IMR-90 (cell line): ENCODE measurements around the gene U2SURP. TPM values are rescaled to one million over a fixed set of nuclear protein-coding genes. Genes with fewer than 3 reads are reported as not detected.

ENCODE experiments used
- ATAC-seq: fragments of 200-7000 bp; cut with Tn5 transposase; 2 replicates; pipeline ENCODE4 v1.9.1; 2020; ENCODE audit warnings: low read depth, mild to moderate bottlenecking, moderate library complexity
- BruUV-seq: library from RNA; stranded (reverse); fragments of 400-500 nt; replicated peaks from 2 replicates; lab custom pipeline; 2021; lab: Mats Ljungman, UMichigan
- CTCF ChIA-PET: fragments of 300-600 bp; formaldehyde crosslinking; extraction: SDS; loops from one replicate; lab custom pipeline; 2021; ENCODE audit warnings: antibody characterized with exemption; lab: Yijun Ruan, JAX
- POLR2A ChIA-PET: fragments of 300-600 bp; sonication (Branson Sonifier 250); formaldehyde crosslinking; loops from one replicate; lab custom pipeline; 2022; ENCODE audit warnings: antibody characterized with exemption; ENCODE audit not compliant: unreplicated experiment; lab: Charles Lee
- DNase-seq: peaks from one replicate; pipeline ENCODE4 v3.0.0; 2013
- H2AFZ ChIP-seq: replicated peaks from 2 replicates; pipeline ENCODE3; 2013; ENCODE audit warnings: low read length, mild to moderate bottlenecking; ENCODE audit not compliant: poor library complexity
- H2AK5ac ChIP-seq: 2 replicates; pipeline ENCODE4 v1.6.1; 2013; ENCODE audit warnings: low read depth, low read length, inconsistent platforms
- H2AK9ac ChIP-seq: replicated peaks from 2 replicates; pipeline ENCODE3; 2013; ENCODE audit warnings: mild to moderate bottlenecking, low read depth, low read length, moderate library complexity; ENCODE audit not compliant: poor library complexity
- H2BK120ac ChIP-seq: 2 replicates; pipeline ENCODE4 v1.6.1; 2013; ENCODE audit warnings: low read depth, low read length, inconsistent platforms
- H2BK15ac ChIP-seq: 3 replicates; pipeline ENCODE4 v1.6.1; 2013; ENCODE audit warnings: low read depth, low read length, inconsistent platforms
- H2BK20ac ChIP-seq: 2 replicates; pipeline ENCODE4 v1.6.1; 2013; ENCODE audit warnings: low read depth, mild to moderate bottlenecking, inconsistent platforms, low read length, moderate library complexity
- H2BK5ac ChIP-seq: 2 replicates; pipeline ENCODE4 v1.6.1; 2013; ENCODE audit warnings: mild to moderate bottlenecking, low read depth, low read length, inconsistent platforms; ENCODE audit not compliant: poor library complexity, severe bottlenecking
- H3K14ac ChIP-seq: replicated peaks from 2 replicates; pipeline ENCODE4 v1.6.1; 2013; ENCODE audit warnings: low read depth, low read length, inconsistent platforms
- H3K18ac ChIP-seq: 2 replicates; pipeline ENCODE4 v1.6.1; 2013; ENCODE audit warnings: low read depth, low read length, control low read depth
- H3K23ac ChIP-seq: 2 replicates; pipeline ENCODE4 v1.6.1; 2013; ENCODE audit warnings: low read depth, low read length, inconsistent platforms
- H3K27ac ChIP-seq: 2 replicates; pipeline ENCODE4 v1.5.1; 2013; ENCODE audit warnings: mild to moderate bottlenecking, control low read depth, low read length; ENCODE audit not compliant: insufficient read depth
- H3K27me3 ChIP-seq: 2 replicates; pipeline ENCODE4 v1.6.1; 2013; ENCODE audit warnings: low read length; ENCODE audit not compliant: control insufficient read depth, insufficient read depth
- H3K36me3 ChIP-seq: 2 replicates; pipeline ENCODE4 v1.6.1; 2013; ENCODE audit warnings: low read length, mixed read lengths; ENCODE audit not compliant: control insufficient read depth, insufficient read depth
- H3K4ac ChIP-seq: 2 replicates; pipeline ENCODE4 v1.6.1; 2013; ENCODE audit warnings: low read depth, low read length, inconsistent platforms
- H3K4me1 ChIP-seq: 2 replicates; pipeline ENCODE4 v1.6.1; 2013; ENCODE audit warnings: low read length, mixed read lengths; ENCODE audit not compliant: control insufficient read depth, insufficient read depth
- H3K4me2 ChIP-seq: 2 replicates; pipeline ENCODE4 v1.6.1; 2013; ENCODE audit warnings: low read depth, mild to moderate bottlenecking, control low read depth, low read length, moderate library complexity
- H3K4me3 ChIP-seq: 2 replicates; pipeline ENCODE4 v1.5.1; 2013; ENCODE audit warnings: low read depth, mild to moderate bottlenecking, control low read depth, low read length, moderate library complexity; ENCODE audit not compliant: insufficient read depth
- H3K56ac ChIP-seq: 2 replicates; pipeline ENCODE4 v1.6.1; 2013; ENCODE audit warnings: low read length, inconsistent platforms; ENCODE audit not compliant: insufficient read depth; ENCODE audit errors: extremely low read depth
- H3K79me1 ChIP-seq, 2 experiments: 2 replicates each; pipeline ENCODE4 v1.6.1; 2013; ENCODE audit warnings: low read length in 2 of 2, inconsistent platforms in 1 of 2, low read depth in 1 of 2
- H3K9ac ChIP-seq: 2 replicates; pipeline ENCODE4 v1.6.1; 2013; ENCODE audit warnings: low read depth, low read length, control low read depth
- H3K9me1 ChIP-seq: 2 replicates; pipeline ENCODE4 v1.6.1; 2013; ENCODE audit warnings: low read length, inconsistent platforms; ENCODE audit not compliant: insufficient read depth
- H3K9me3 ChIP-seq: 2 replicates; pipeline ENCODE4 v1.6.1; 2013; ENCODE audit warnings: low read length; ENCODE audit not compliant: control insufficient read depth, insufficient read depth
- H4K20me1 ChIP-seq: 2 replicates; pipeline ENCODE4 v1.6.1; 2013; ENCODE audit warnings: low read length, inconsistent platforms; ENCODE audit not compliant: insufficient read depth
- H4K5ac ChIP-seq: 2 replicates; pipeline ENCODE4 v1.6.1; 2013; ENCODE audit warnings: mild to moderate bottlenecking, low read depth, low read length, control low read depth
- H4K8ac ChIP-seq, 2 experiments: 2 replicates each; pipeline ENCODE4 v1.6.1; 2013; ENCODE audit warnings: low read depth in 2 of 2, low read length in 2 of 2, control low read depth in 1 of 2, inconsistent platforms in 1 of 2
- H4K91ac ChIP-seq: 2 replicates; pipeline ENCODE4 v1.6.1; 2013; ENCODE audit warnings: low read depth, low read length, inconsistent platforms; ENCODE audit not compliant: insufficient read depth
- CTCF ChIP-seq: conservative IDR thresholded peaks from 2 replicates; pipeline ENCODE4 v1.5.1; 2012; ENCODE audit warnings: mild to moderate bottlenecking, low read depth, low read length, improper control_type of control experiment
- POLR2A ChIP-seq: IDR thresholded peaks from 2 replicates; pipeline ENCODE4 v1.6.1; 2012; ENCODE audit warnings: mild to moderate bottlenecking, low read depth, low read length
- WGBS, 2 experiments: methylation state at CpG; one replicate each; pipeline versions ENCODE4 v1.1.5 to v1.1.7; 2013; ENCODE audit warnings: missing lambda C conversion rate in 2 of 2; ENCODE audit not compliant: insufficient read length in 1 of 2; ENCODE audit errors: extremely low coverage in 2 of 2; 5-methylcytosine and 5-hydroxymethylcytosine counted together
- dilution Hi-C: fragments of 300-500 bp; cut with HindIII; formaldehyde crosslinking; loops from one replicate; pipeline ENCODE4 v1.14.3; 2018; ENCODE audit warnings: low sequenced_read_pairs; ENCODE audit not compliant: unreplicated experiment
- in situ Hi-C: fragments of 300-500 bp; cut with MboI; formaldehyde crosslinking; loops from 3 replicates; pipeline ENCODE4 v1.14.3; 2019; ENCODE audit warnings: low sequenced_read_pairs, inconsistent platforms, mixed read lengths
- intact Hi-C: fragments of 100-400 bp; cut with micrococcal nuclease; formaldehyde crosslinking; loops from 2 replicates; pipeline ENCODE4 v1.10.0; 2022
- polyA plus RNA-seq, 3 experiments: library from polyadenylated mRNA; depleted of rRNA; stranded (reverse); fragments of >200 nt; gene quantifications; 2 replicates each; pipeline ENCODE4 v1.2.3, GENCODE V29; 2012; ENCODE audit warnings: low replicate concordance in 1 of 3
- total RNA-seq: library from RNA; depleted of rRNA; stranded (reverse); fragments of >200 nt; gene quantifications from 2 replicates; pipeline ENCODE4 v1.2.3, GENCODE V29; 2012

The U2SURP gene
- total and polyA plus RNA-seq, 2 of the 4 experiments (the other 2 are of a cell fraction), result 24.8 to 29.4 TPM

- no peaks in the 10 kb centered on the region for H3K4me1 ChIP-seq
- H2AK5ac ChIP-seq, result no peak overlapping the region
- no peak overlapping the region for H4K91ac ChIP-seq
- H3K23ac ChIP-seq, result no peak overlapping the region
- DNase-seq (no peak), ATAC-seq (no peak)
- H2BK20ac ChIP-seq, result no peak overlapping the region
- no peak overlapping the region for H2AK9ac ChIP-seq
- no peaks in the 10 kb centered on the region for H4K20me1 ChIP-seq
- ChIA-PET POLR2A (no interaction called here), CTCF (no interaction called here)
- intact Hi-C loops (no loop called here), in situ Hi-C loops (loop anchor here (10.0 kb wide), 1 partner anchor 555 kb away; no protein-coding TSS in a partner anchor), dilution Hi-C loops (no loop called here)
- H3K56ac ChIP-seq, result no peak overlapping the region
- no peak overlapping the region for H3K4ac ChIP-seq
- no peak overlapping the region for H3K4me2 ChIP-seq
- H3K27ac ChIP-seq, result no peak overlapping the region
- H3K36me3 ChIP-seq, result no peaks in the 10 kb centered on the region
- H2BK5ac ChIP-seq, result no peak overlapping the region
- BruUV-seq, result no TSS peak
- H2BK120ac ChIP-seq, result no peak overlapping the region
- no peak overlapping the region for H2AFZ ChIP-seq
- no peak overlapping the region for H4K5ac ChIP-seq
- 0 out of 2 replicates have a peak, but pooled peaks cover 2% of the 10 kb centered on the region for H3K9me3 ChIP-seq
- H3K27me3 ChIP-seq, result peaks cover 17% of the 10 kb centered on the region
- H2BK15ac ChIP-seq, result no peak overlapping the region
- H3K9ac ChIP-seq, result no peak overlapping the region
- no peaks in the 10 kb centered on the region for H3K79me1 ChIP-seq
- no CpG with 5 or more reads among the region's 2 CpGs for WGBS, 2 experiments
- H3K4me3 ChIP-seq, result no peak overlapping the region
- no peak overlapping the region for H4K8ac ChIP-seq
- no peak overlapping the region for H3K14ac ChIP-seq
- TF ChIP-seq POLR2A (no peak), CTCF (no peak)
- H3K18ac ChIP-seq, result no peak overlapping the region
- no peaks in the 10 kb centered on the region for H3K9me1 ChIP-seq
Observed at GRCh38 chr3:143099690-143100089, 98.3 kb downstream of the U2SURP start.
